Activated naive CD8-positive, alpha-beta T cell treated with anti-CD3 and anti-CD28 coated beads, Interleukin-2, amount 50 U/mL, for 24 hours (primary cell): ENCODE measurements around the gene FER.
"Not testable (repeated sequence)": the region's sequence is repeated elsewhere in the genome, so short reads cannot be mapped to it uniquely, and the experiment has no call there.

Experiments used
- ATAC-seq: fragments of 150-1000 bp; cut with Tn5 transposase; one replicate; pipeline ENCODE4 v1.10.0; 2021
- DNase-seq: peaks from one replicate; pipeline ENCODE4 v3.0.0; 2021
- H3K27ac Mint-ChIP-seq: one replicate; pipeline ENCODE4 v1.8.0; 2021; ENCODE audit warnings: mild to moderate bottlenecking, mixed read lengths
- H3K27me3 Mint-ChIP-seq: one replicate; pipeline ENCODE4 v1.8.0; 2021; ENCODE audit warnings: mixed read lengths
- H3K36me3 Mint-ChIP-seq: one replicate; pipeline ENCODE4 v1.8.0; 2021; ENCODE audit warnings: low read depth, mixed read lengths
- H3K4me1 Mint-ChIP-seq: one replicate; pipeline ENCODE4 v1.8.0; 2021; ENCODE audit warnings: mixed read lengths
- H3K4me3 Mint-ChIP-seq: one replicate; pipeline ENCODE4 v1.8.0; 2021; ENCODE audit warnings: mild to moderate bottlenecking, moderate library complexity, mixed read lengths
- H3K9me3 Mint-ChIP-seq: one replicate; pipeline ENCODE4 v1.8.0; 2021; ENCODE audit warnings: mixed read lengths

Gene FER

GRCh38 chr5:109025729-109026128, 278.0 kb downstream of the FER start:
- not testable (repeated sequence) for H3K4me3 Mint-ChIP-seq, H3K9me3 Mint-ChIP-seq, H3K27ac Mint-ChIP-seq, H3K36me3 Mint-ChIP-seq, ATAC-seq, H3K27me3 Mint-ChIP-seq, DNase-seq, H3K4me1 Mint-ChIP-seq

GRCh38 chr5:109027983-109028607, 280.4 kb downstream of the FER start:
- no peaks in the 10 kb centered on the region for H3K9me3 Mint-ChIP-seq
- H3K27ac Mint-ChIP-seq, result no peak overlapping the region
- no peak overlapping the region for H3K4me3 Mint-ChIP-seq
- H3K27me3 Mint-ChIP-seq, result no peaks in the 10 kb centered on the region
- DNase-seq, result no peak
- no peak for ATAC-seq
- H3K4me1 Mint-ChIP-seq, result no peaks in the 10 kb centered on the region
- H3K36me3 Mint-ChIP-seq, result peaks cover 6% of the 10 kb centered on the region

- Mint-ChIP-seq H3K27ac (no peak overlapping the region), H3K4me3 (no peak overlapping the region), H3K36me3 (peaks cover 6% of the 10 kb centered on the region), H3K9me3 (no peaks in the 10 kb centered on the region), H3K4me1 (no peaks in the 10 kb centered on the region), H3K27me3 (no peaks in the 10 kb centered on the region)
- ATAC-seq, result no peak
- DNase-seq, result no peak
These were observed 281.1 kb downstream of the FER start for GRCh38 chr5:109028608-109029299.

GRCh38 chr5:109029847-109030246, 282.1 kb downstream of the FER start:
- Mint-ChIP-seq H3K27ac (no peak overlapping the region), H3K4me3 (no peak overlapping the region), H3K27me3 (no peaks in the 10 kb centered on the region), H3K9me3 (no peaks in the 10 kb centered on the region), H3K36me3 (no peaks in the 10 kb centered on the region), H3K4me1 (no peaks in the 10 kb centered on the region)
- ATAC-seq (no peak), DNase-seq (no peak)

- H3K27ac Mint-ChIP-seq, result no peak overlapping the region
- H3K9me3 Mint-ChIP-seq, result no peaks in the 10 kb centered on the region
- DNase-seq (no peak), ATAC-seq (no peak)
- H3K4me3 Mint-ChIP-seq, result no peak overlapping the region
- no peaks in the 10 kb centered on the region for H3K4me1 Mint-ChIP-seq
- H3K27me3 Mint-ChIP-seq, result no peaks in the 10 kb centered on the region
- H3K36me3 Mint-ChIP-seq, result no peaks in the 10 kb centered on the region
These were observed 282.9 kb downstream of the FER start for GRCh38 chr5:109030360-109031143.

GRCh38 chr5:109034306-109034705, 286.6 kb downstream of the FER start:
- Mint-ChIP-seq H3K4me3 (no peak overlapping the region), H3K36me3 (no peaks in the 10 kb centered on the region), H3K4me1 (no peaks in the 10 kb centered on the region), H3K27me3 (no peaks in the 10 kb centered on the region), H3K27ac (no peak overlapping the region), H3K9me3 (no peaks in the 10 kb centered on the region)
- DNase-seq, result no peak
- no peak for ATAC-seq

- ATAC-seq, result no peak
- no peaks in the 10 kb centered on the region for H3K27me3 Mint-ChIP-seq
- H3K4me3 Mint-ChIP-seq, result no peak overlapping the region
- H3K27ac Mint-ChIP-seq, result no peak overlapping the region
- no peaks in the 10 kb centered on the region for H3K4me1 Mint-ChIP-seq
- H3K9me3 Mint-ChIP-seq, result no peaks in the 10 kb centered on the region
- DNase-seq, result no peak
- no peaks in the 10 kb centered on the region for H3K36me3 Mint-ChIP-seq
These were observed 287.7 kb downstream of the FER start for GRCh38 chr5:109035436-109035835.

- Mint-ChIP-seq H3K36me3 (no peaks in the 10 kb centered on the region), H3K4me1 (no peaks in the 10 kb centered on the region), H3K9me3 (no peaks in the 10 kb centered on the region), H3K27ac (no peak overlapping the region), H3K27me3 (no peaks in the 10 kb centered on the region), H3K4me3 (no peak overlapping the region)
- no peak for DNase-seq
- ATAC-seq, result no peak
These were observed 290.6 kb downstream of the FER start for GRCh38 chr5:109038209-109038840.

- Mint-ChIP-seq H3K4me3 (no peak overlapping the region), H3K4me1 (no peaks in the 10 kb centered on the region), H3K27me3 (no peaks in the 10 kb centered on the region), H3K9me3 (no peaks in the 10 kb centered on the region), H3K27ac (no peak overlapping the region), H3K36me3 (no peaks in the 10 kb centered on the region)
- ATAC-seq (no peak), DNase-seq (no peak)
These were observed 293.6 kb downstream of the FER start for GRCh38 chr5:109041317-109041716.

GRCh38 chr5:109045710-109046109, 298.0 kb downstream of the FER start:
- Mint-ChIP-seq H3K27me3 (no peaks in the 10 kb centered on the region), H3K9me3 (no peaks in the 10 kb centered on the region), H3K4me3 (no peak overlapping the region), H3K27ac (no peak overlapping the region), H3K36me3 (no peaks in the 10 kb centered on the region), H3K4me1 (no peaks in the 10 kb centered on the region)
- ATAC-seq (no peak), DNase-seq (no peak)

- Mint-ChIP-seq H3K27ac (no peak overlapping the region), H3K4me1 (no peaks in the 10 kb centered on the region), H3K36me3 (peaks cover 11% of the 10 kb centered on the region), H3K4me3 (no peak overlapping the region), H3K9me3 (no peaks in the 10 kb centered on the region), H3K27me3 (no peaks in the 10 kb centered on the region)
- ATAC-seq, result no peak
- DNase-seq, result no peak
These were observed 301.9 kb downstream of the FER start for GRCh38 chr5:109049565-109049964.

GRCh38 chr5:109050321-109050720, 302.6 kb downstream of the FER start:
- not testable (repeated sequence) for H3K27me3 Mint-ChIP-seq, H3K4me3 Mint-ChIP-seq, DNase-seq, H3K4me1 Mint-ChIP-seq, H3K9me3 Mint-ChIP-seq, H3K27ac Mint-ChIP-seq, ATAC-seq
- peaks cover 11% of the 10 kb centered on the region for H3K36me3 Mint-ChIP-seq

- not testable (repeated sequence) for DNase-seq, H3K9me3 Mint-ChIP-seq, ATAC-seq, H3K4me1 Mint-ChIP-seq, H3K27ac Mint-ChIP-seq, H3K4me3 Mint-ChIP-seq, H3K27me3 Mint-ChIP-seq
- peaks cover 11% of the 10 kb centered on the region for H3K36me3 Mint-ChIP-seq
These were observed 304.5 kb downstream of the FER start for GRCh38 chr5:109052216-109052615.

- no peak for ATAC-seq
- Mint-ChIP-seq H3K4me1 (no peaks in the 10 kb centered on the region), H3K9me3 (no peaks in the 10 kb centered on the region), H3K4me3 (no peak overlapping the region), H3K36me3 (peaks cover 11% of the 10 kb centered on the region), H3K27ac (no peak overlapping the region), H3K27me3 (no peaks in the 10 kb centered on the region)
- no peak for DNase-seq
These were observed 306.3 kb downstream of the FER start for GRCh38 chr5:109053995-109054417.
